ENCODE data around the gene NKX2-2. TPM values are rescaled to one million over a fixed set of nuclear protein-coding genes. Genes with fewer than 3 reads are reported as not detected.

NKX2-2 gene
- total RNA-seq (2022; extraction: Qiagen RNA extraction; ENCODE audit: low read depth): not detected in 5 replicates

GRCh38 chr20:21513881-21514540 lies at the start of gene NKX2-2:
Gene NKX2-2, minus strand, starts transcription at chr20:21514064. Its CDS starts 395 bp downstream, at chr20:21513669.

Other genes with a start within 250 kb of the NKX2-2 start
- gene XRN2, start 210.7 kb downstream of the NKX2-2 start, total RNA-seq (2022; extraction: Qiagen RNA extraction; ENCODE audit: low read depth): 86.9 to 109 TPM (median 98.4 TPM) in 5 replicates
- gene NKX2-4, start 116.5 kb downstream of the NKX2-2 start, total RNA-seq (2022; extraction: Qiagen RNA extraction; ENCODE audit: low read depth): not detected in 5 replicates
- gene PAX1, start 191.6 kb upstream of the NKX2-2 start, total RNA-seq (2022; extraction: Qiagen RNA extraction; ENCODE audit: low read depth): not detected in 5 replicates